GM18508 (cell line): Measurements from ENCODE around the gene LRRC30.

Source experiments
- ATAC-seq: cut with Tn5 transposase; IDR thresholded peaks from one replicate; pipeline ENCODE4 v1.9.1; 2021; ENCODE audit warnings: moderate number of reproducible peaks; ENCODE audit not compliant: insufficient read depth, unreplicated experiment

Gene LRRC30

DNA sequence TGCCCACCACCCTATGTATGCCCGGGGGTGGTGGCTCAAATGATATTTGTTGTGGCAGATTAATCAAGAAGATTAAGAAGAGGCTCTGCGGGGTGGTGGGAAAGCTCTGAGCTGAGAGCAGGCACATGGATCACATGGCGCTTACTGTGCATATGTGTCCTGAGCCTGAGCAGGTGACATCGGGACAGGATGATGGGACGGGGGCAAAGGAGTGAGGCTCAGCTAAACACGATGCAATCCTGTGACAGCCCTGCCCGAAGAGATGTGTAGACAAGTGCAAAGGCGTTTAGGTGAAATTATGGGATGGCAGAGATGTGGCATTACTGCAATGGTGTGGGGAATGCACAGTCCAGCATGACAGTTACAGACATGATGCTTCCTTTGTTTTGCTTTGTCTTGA lies 6.0 kb downstream of the LRRC30 start:
- no peak for ATAC-seq

DNA sequence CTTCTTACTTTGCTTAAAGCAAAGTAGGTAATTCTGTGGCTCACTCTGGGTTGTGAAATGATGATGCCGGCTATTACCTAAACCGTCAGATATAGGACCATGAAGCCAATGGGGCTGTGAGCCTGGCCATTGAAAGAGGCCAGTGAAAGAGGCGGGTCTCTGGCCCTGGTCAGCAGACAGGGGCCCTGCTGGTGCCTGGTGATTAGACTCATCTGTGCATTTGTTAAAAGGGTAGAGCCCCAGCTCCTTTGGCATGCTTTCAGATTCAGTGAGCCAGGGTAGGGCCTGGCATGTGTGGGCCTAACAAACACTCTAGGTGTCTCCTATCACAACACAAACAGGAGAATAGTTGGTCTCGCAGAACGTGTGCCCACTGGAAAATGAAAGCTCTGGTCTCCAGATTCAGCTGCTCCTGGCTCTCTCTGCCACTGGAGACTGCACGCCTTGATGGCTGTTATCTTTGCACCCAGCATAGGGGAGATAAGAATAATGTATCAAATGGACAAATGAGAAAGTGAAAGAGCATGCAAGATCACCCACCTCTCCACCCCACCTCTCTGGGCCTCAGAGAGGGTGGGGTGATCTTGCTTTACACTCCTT lies 6.9 kb downstream of the LRRC30 start:
- no peak for ATAC-seq

DNA sequence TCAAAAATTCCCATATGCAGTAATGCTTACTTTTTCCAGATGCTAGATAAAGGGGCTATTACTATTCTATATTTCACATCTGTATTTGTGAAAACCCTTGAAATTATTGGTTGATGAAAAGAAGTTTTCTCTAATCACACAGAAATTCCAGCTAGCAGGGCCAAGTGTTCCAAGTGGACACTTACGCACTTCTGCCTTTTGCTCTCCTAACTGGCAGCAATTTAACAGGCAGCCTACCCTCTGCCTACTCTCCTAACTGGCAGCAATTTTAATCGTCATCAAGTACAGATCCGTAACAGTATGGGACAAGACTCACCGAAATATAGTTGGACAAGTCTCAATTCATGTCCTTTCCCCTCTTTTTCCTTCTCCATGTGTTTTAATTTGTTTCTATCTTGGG lies 12.0 kb downstream of the LRRC30 start:
- no peak for ATAC-seq

DNA sequence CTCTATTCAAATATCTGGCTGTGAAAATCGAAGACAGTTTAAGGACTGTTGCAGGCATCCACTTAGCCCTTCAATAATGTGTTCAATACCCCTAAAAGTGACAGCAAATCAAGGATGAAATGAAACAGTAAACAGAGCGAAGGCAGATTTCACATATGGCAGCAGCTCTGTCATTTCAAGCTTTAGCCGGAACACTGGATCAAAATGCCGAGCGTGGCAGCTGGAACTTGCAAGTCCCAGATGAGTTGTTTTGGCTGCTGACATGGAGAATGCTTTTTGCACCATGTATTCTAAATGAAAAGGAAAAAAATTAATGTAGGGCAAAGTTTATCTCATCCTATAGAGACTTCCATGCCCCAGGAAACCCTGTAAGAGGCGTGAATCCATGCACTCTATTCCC lies 18.0 kb downstream of the LRRC30 start:
- no peak for ATAC-seq

DNA sequence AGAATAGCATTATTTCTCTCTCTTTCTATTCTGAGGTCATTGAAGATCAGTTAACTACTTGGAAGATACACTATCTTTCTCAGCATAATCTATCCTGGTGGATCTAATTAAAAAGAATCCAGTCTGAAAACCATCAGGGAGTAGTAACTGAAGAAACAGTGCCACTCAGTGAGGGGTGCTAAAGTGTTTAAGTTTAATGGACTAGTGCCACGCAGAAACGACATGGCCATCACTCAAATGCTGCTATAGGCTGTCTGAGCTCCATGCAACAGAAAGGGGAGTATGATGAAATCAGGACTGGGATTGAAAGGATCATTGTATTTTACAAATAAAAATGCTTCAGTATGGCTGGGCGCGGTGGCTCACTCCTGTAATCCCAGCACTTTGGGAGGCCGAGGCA lies 23.3 kb downstream of the LRRC30 start:
- ATAC-seq, result no peak

DNA sequence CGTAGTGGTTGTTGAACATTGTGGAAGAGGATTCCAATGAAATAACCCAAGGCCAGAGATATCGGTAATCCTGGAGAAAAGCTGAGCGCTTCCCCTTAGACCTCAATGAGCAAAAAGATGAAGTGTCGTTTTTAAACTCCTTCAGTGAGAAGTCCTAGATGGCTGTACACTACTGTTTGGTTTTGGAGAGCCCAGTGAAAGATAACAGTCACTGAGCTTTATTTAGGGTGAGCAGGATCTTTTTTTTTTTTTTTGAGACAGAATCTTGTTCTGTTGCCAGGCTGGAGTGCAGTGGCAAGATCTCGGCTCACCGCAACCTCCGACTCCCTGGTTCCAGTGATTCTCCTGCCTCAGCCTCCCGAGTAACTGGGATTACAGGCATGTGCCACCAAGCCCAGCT lies 24.2 kb downstream of the LRRC30 start:
- no peak for ATAC-seq

DNA sequence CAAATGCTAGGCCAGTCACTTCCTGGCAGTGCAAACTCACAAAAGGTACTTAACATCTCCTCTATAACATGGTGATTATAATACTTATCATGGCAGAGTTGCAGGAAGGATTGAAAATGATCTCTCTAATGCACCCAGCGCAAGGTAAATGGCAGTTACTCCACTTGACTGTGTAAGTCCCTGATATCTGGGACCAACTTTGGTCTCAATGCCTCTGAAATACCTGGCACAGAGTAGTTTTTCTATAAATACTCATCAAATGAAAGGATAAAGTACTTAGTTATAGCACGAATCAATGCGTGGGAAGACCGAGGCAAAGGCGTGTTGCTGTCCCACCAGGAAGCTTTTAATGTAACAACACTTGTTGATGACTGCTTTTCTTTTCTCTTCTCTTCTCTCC lies 24.8 kb downstream of the LRRC30 start:
- ATAC-seq, result no peak

DNA sequence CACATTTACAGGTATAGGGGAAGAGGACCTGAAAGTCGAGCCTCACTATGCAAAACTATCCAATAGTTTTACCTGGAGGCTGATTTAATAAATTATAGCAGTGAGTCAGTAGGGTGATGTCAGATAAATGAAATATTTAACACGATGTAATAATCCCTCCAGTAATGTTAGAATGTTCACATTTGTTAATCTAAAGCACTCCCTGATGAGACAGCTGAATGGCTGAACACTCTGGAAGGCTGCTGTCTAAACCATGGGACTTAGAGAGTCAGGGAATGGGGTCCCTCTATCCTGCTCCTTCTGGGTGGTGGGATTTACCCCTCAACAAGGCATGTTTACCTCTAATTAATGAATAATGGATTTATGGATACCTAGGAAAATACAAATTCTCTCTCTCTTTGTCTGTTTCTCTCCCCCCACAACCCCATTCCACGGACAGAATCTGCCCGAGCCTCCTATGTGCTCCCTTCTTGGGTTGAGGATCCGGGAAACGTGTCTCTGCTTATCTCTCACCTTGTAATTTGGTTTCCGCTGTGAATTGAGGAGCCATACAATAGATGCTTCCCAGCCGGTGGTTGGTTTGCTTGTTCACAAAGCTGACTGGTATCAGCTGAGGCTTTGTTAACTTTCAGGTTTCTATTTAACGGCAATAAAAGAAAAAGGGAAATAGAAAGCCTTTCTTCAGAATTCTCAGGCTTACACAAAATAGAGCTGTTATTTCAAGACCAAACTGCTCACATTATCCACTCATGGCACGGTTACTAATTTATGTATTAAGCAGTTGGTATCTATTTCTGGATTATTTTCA lies 25.9 kb downstream of the LRRC30 start:
- no peak for ATAC-seq

DNA sequence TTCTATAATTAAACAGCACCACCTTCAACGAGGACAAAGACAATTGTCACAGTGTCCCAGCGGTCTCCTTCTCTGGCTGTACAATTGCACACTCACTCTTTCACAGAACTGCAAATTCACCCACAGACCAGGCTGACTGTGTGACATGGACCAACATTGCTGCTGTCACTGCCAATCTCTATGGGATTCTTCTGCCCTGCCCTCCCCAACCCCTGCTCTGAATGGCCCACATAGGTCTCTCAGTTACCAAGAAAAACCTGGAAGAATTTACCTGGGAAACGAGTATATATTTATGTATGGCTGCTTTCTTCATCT lies 26.5 kb downstream of the LRRC30 start:
- ATAC-seq, result no peak

DNA sequence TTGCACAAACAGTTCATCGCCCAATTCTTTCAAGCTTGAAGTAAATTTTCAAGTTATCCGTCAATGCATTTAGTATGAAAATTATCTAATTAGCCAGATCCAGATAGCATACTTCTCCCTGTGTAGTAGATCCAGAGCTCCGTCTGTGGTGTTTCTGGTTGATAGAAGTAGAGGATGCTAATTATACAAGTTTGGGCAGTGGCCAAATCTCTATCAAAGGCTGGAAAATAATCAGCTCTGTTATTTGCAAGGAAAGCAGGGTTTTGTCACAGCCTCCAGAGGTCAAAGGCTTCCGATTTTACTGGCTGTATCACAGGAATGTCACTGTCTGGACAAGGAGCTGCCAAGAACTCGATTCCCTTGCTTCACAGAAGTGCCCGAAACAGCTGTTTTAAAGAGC lies 28.6 kb downstream of the LRRC30 start:
- no peak for ATAC-seq

DNA sequence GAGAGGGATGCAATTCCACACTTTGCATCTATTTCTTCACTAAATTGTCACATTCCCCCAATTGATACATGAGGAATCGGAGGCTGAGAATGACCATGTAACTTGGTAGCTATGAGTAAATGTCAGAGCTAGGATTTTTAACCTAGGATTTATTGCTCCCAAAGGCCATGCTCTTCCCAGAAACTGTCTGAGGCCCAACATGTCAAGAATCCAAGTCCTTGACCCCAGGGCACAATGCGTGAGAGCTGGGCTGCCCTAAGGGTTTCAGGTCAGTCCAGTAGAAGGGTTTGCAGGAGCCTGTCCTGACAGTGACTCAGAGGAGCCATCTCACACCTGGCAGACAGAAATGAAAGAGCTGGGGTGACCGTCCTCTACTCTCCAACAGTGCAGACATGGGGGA lies 30.3 kb downstream of the LRRC30 start:
- ATAC-seq, result no peak

DNA sequence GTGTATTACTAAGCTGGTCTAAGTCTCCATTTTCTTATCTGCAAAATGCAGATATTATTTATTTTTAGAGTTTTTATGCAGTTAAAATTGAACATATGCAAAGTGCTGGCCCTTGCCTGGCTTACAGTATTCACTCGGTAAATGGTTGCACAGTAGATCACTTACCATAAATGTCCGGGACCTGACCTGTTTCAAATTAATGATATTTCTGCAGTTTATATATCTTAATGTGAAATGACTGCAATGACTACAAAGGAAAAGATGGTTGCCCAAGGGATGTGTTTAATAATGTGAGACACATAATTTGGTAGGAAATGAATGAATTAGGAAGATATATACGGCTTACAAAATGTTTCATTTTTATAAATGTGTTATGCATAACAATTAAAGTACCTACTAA lies 37.1 kb downstream of the LRRC30 start:
- no peak for ATAC-seq

DNA sequence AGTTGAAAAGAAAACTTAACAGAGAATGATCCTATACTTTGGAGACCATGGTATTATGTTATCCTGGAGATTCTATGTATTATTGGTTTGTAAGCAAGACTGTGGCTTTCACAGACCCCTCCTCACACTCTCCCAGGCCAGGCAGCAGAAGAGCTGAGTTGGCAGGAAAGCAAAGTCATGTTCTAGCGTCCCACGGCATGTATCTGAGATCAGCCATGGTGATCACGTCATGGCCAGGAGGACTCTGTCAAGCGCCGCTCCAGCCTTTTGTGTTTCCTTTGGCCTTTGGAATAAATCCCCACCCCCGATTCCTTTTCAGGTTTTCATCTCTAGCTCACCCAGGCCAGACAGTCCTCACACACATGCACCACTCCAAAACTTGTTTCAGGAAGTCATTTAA lies 39.1 kb downstream of the LRRC30 start:
- no peak for ATAC-seq

DNA sequence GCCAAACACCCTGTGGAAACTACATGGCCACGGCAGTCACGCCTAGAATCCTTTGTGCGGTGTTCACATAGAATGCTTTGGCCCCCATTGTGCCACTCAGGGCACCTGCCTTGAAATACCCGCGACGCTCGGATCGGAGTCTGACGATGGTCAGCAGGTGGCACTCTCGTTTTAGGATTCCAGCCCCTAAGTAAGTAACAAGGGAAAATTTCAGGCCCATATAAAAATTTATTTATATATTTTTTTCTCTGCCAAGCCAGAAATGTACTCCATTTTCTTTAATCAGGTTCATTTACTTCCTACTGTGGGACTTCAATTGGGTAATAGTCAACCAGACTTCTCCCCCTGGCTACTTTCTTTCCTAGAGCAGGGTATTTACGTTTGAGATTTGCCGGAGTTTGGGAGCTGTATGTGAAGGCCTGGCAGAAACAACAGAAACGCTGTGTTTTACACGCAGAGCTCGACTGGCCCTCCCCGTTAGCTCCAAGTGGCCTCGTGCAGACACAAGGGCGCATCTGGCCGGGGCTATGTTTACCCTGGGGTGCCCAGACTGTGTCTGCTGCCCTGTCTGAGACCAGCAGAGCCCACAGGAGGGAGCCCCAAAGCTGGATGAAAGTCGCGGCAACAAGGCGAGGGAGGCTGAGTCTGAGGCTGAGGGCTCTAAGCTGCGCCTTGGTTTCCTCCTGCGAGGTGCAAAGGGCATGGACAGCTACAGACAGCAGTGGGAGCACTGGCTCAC lies 41.6 kb downstream of the LRRC30 start:
- no peak for ATAC-seq

DNA sequence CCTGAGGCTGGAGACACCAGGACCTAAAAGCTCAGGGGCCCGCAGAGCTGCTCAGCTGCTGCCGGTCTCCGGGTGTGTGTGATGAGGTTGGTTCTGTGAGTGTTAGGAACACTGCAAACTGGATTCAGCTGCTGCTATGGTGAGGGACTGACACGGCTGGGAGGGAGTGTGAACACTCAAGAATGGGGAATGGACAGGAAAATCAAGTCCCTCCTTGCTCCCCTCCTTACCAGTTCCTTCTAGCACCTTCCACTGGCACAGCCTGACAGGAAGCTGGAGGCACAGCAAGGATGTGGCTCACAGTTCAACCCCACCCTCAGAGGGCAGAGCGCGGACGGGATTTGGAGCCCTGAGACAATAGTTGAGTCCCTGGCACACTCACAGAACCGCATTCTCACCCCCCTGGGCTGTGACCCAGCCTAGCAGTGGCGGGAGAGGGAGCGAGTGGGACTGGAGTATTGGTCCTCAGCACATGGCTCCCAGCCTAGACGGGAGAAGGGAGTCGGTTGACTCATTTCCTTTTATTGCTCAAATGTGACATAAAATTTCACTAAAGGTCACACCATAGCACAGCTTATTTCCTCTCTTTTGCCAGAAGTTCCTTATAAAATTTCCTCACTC lies 42.5 kb downstream of the LRRC30 start:
- no peak for ATAC-seq

DNA sequence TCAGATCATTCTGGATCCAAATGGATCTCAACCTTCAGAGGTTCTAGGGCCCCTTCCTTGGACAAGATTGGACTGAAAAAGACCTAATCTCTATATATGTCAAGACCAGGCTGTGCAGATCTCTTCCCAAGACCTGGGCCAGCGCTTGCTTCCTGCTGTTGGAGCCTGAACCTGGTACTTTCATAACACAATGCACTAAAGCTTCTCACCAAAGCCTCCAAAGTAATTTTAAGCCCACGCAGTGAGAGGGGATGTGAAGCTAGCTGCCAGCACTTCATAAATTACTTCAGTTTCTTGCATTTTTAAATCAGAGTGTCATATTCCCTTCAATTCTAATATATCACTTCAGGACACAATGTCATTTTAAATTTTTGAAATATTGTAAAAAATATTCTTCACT lies 50.7 kb downstream of the LRRC30 start:
- no peak for ATAC-seq
